Naive B cell (primary cell): ENCODE results near the gene GTF2H1. TPM values are rescaled to one million over a fixed set of nuclear protein-coding genes. Genes with fewer than 3 reads are reported as not detected.
A peak's percentile ranks its signal among the peaks of the same experiment; 100 is the strongest.
"Not testable (repeated sequence)": the region's sequence is repeated elsewhere in the genome, so short reads cannot be mapped to it uniquely, and the experiment has no call there.

Source experiments
- ATAC-seq, 2 donors: fragments of 150-1000 bp; cut with Tn5 transposase; 2 replicates each; pipeline ENCODE4 v1.10.0; 2021; ENCODE audit warnings: low read depth in 2 of 2, mild to moderate bottlenecking in 2 of 2, moderate library complexity in 2 of 2
- DNase-seq: peaks from one replicate; pipeline ENCODE4 v3.0.0; 2022
- H3K27ac Mint-ChIP-seq, 6 donors: one replicate each; pipeline ENCODE4 v1.8.0; 2020 to 2022; ENCODE audit warnings: mild to moderate bottlenecking in 6 of 6, mixed read lengths in 6 of 6, moderate library complexity in 5 of 6, inconsistent platforms in 2 of 6
- H3K27me3 Mint-ChIP-seq, 3 donors: one replicate each; pipeline ENCODE4 v1.8.0; 2021 to 2022; ENCODE audit warnings: mixed read lengths in 3 of 3, mild to moderate bottlenecking in 1 of 3
- H3K36me3 Mint-ChIP-seq, 2 donors: one replicate each; pipeline ENCODE4 v1.8.0; 2020 to 2022; ENCODE audit warnings: mixed read lengths in 2 of 2, inconsistent platforms in 1 of 2, mild to moderate bottlenecking in 1 of 2
- H3K4me1 Mint-ChIP-seq, 3 donors: one replicate each; pipeline ENCODE4 v1.8.0; 2020 to 2022; ENCODE audit warnings: mixed read lengths in 3 of 3, inconsistent platforms in 1 of 3, mild to moderate bottlenecking in 1 of 3, moderate library complexity in 1 of 3
- H3K4me3 Mint-ChIP-seq, 8 donors: one replicate each; pipeline ENCODE4 v1.8.0; 2020 to 2022; ENCODE audit warnings: mild to moderate bottlenecking in 8 of 8, mixed read lengths in 8 of 8, moderate library complexity in 8 of 8, inconsistent platforms in 2 of 8
- H3K9me3 Mint-ChIP-seq, 7 donors: one replicate each; pipeline ENCODE4 v1.8.0; 2020 to 2022; ENCODE audit warnings: mixed read lengths in 7 of 7, mild to moderate bottlenecking in 5 of 7, inconsistent platforms in 2 of 7, moderate library complexity in 1 of 7
- polyA plus RNA-seq, 6 donors: library from polyadenylated mRNA; unstranded; fragments of 300-500 nt; fragmentation: Illumina TruSeq; gene quantifications; one replicate each; pipeline ENCODE4 v1.2.3, GENCODE V29; 2021; ENCODE audit warnings: low read depth in 6 of 6

Gene GTF2H1
- polyA plus RNA-seq, 6 donors from 2014 or later, result 23.5 to 50.4 (median 37.3) TPM

GRCh38 chr11:18394275-18394927 is 72.0 kb downstream of the GTF2H1 start, which contains the start of gene LDHA:
Gene LDHA, plus strand, starts transcription at chr11:18394563. Its CDS starts 2,280 bp downstream, at chr11:18396843.
- peak within 1 kb of the TSS; percentile 94 to 99 (median 98) for H3K27ac Mint-ChIP-seq
- H3K36me3 Mint-ChIP-seq, result peaks cover 0 to 5% of the 10 kb centered on the region in 2 donors
- H3K4me1 Mint-ChIP-seq, result peaks cover 15 to 30% (median 22%) of the 10 kb centered on the region in 3 donors
- ATAC-seq, result peak; percentile 82
- peak within 1 kb of the TSS; percentile 96 to 100 (median 98) for H3K4me3 Mint-ChIP-seq
- peak; percentile 90 for DNase-seq
- H3K27me3 Mint-ChIP-seq, result no peaks in the 10 kb centered on the region
- H3K9me3 Mint-ChIP-seq, result no peaks in the 10 kb centered on the region

- Mint-ChIP-seq H3K9me3 (no peaks in the 10 kb centered on the region), H3K27ac (peak overlapping the region; percentile 94 to 99 (median 98)), H3K27me3 (no peaks in the 10 kb centered on the region), H3K4me1 (peaks cover 15 to 30% (median 22%) of the 10 kb centered on the region in 3 donors), H3K4me3 (peak overlapping the region; percentile 96 to 100 (median 98)), H3K36me3 (peaks cover 0 to 6% of the 10 kb centered on the region in 2 donors)
- ATAC-seq (no peak), DNase-seq (no peak)
Observed at GRCh38 chr11:18394928-18395734, 72.8 kb downstream of the GTF2H1 start.

GRCh38 chr11:18395735-18396504 is 73.6 kb downstream of the GTF2H1 start:
- H3K9me3 Mint-ChIP-seq, result no peaks in the 10 kb centered on the region
- ATAC-seq (peak; percentile 59 to 67), DNase-seq (peak; percentile 96)
- no peaks in the 10 kb centered on the region for H3K27me3 Mint-ChIP-seq
- peaks cover 15 to 30% (median 22%) of the 10 kb centered on the region in 3 donors for H3K4me1 Mint-ChIP-seq
- H3K27ac Mint-ChIP-seq, result peak overlapping the region; percentile 94 to 98 (median 97)
- peak overlapping the region; percentile 96 to 100 (median 98) for H3K4me3 Mint-ChIP-seq
- H3K36me3 Mint-ChIP-seq, result peaks cover 0 to 13% of the 10 kb centered on the region in 2 donors

- Mint-ChIP-seq H3K36me3 (peaks cover 0 to 13% of the 10 kb centered on the region in 2 donors), H3K9me3 (no peaks in the 10 kb centered on the region), H3K4me1 (peaks cover 15 to 30% (median 22%) of the 10 kb centered on the region in 3 donors), H3K27me3 (no peaks in the 10 kb centered on the region), H3K27ac (peak overlapping the region in 2 of 6 donors; percentile 16 to 50), H3K4me3 (peak overlapping the region in 1 of 8 donors; percentile 57)
- no peak for ATAC-seq
- DNase-seq, result no peak
Observed at GRCh38 chr11:18397921-18398320, 75.6 kb downstream of the GTF2H1 start.

GRCh38 chr11:18401077-18401476 is 78.7 kb downstream of the GTF2H1 start:
- not testable (repeated sequence) for H3K4me3 Mint-ChIP-seq, H3K9me3 Mint-ChIP-seq, ATAC-seq, DNase-seq, H3K27ac Mint-ChIP-seq, H3K27me3 Mint-ChIP-seq
- peaks cover 5 to 16% (median 6%) of the 10 kb centered on the region in 3 donors for H3K4me1 Mint-ChIP-seq
- H3K36me3 Mint-ChIP-seq, result peaks cover 10 to 22% of the 10 kb centered on the region in 2 donors

- ATAC-seq (no peak), DNase-seq (no peak)
- peak overlapping the region in 1 of 6 donors; percentile 81 for H3K27ac Mint-ChIP-seq
- H3K4me3 Mint-ChIP-seq, result no peak overlapping the region
- H3K4me1 Mint-ChIP-seq, result peaks cover 0 to under 1% (median 0%) of the 10 kb centered on the region in 3 donors
- peaks cover 10 to 26% of the 10 kb centered on the region in 2 donors for H3K36me3 Mint-ChIP-seq
- H3K27me3 Mint-ChIP-seq, result no peaks in the 10 kb centered on the region
- H3K9me3 Mint-ChIP-seq, result no peaks in the 10 kb centered on the region
Observed at GRCh38 chr11:18404062-18404461, 81.7 kb downstream of the GTF2H1 start.

GRCh38 chr11:18407400-18407799 is 85.0 kb downstream of the GTF2H1 start:
- not testable (repeated sequence) for ATAC-seq, H3K9me3 Mint-ChIP-seq, H3K27me3 Mint-ChIP-seq, H3K4me3 Mint-ChIP-seq, H3K4me1 Mint-ChIP-seq, DNase-seq, H3K27ac Mint-ChIP-seq
- peaks cover 10 to 18% of the 10 kb centered on the region in 2 donors for H3K36me3 Mint-ChIP-seq

GRCh38 chr11:18408558-18409291 is 86.4 kb downstream of the GTF2H1 start:
- peak overlapping the region in 1 of 6 donors; percentile 47 for H3K27ac Mint-ChIP-seq
- H3K36me3 Mint-ChIP-seq, result peaks cover 10 to 13% of the 10 kb centered on the region in 2 donors
- no peaks in the 10 kb centered on the region for H3K27me3 Mint-ChIP-seq
- H3K4me3 Mint-ChIP-seq, result no peak overlapping the region
- DNase-seq (no peak), ATAC-seq (no peak)
- H3K4me1 Mint-ChIP-seq, result peaks cover 0 to 8% (median 3%) of the 10 kb centered on the region in 3 donors
- H3K9me3 Mint-ChIP-seq, result peaks cover 0 to 4% (median 0%) of the 10 kb centered on the region in 7 donors

GRCh38 chr11:18416459-18416858 is 94.1 kb downstream of the GTF2H1 start:
- no peaks in the 10 kb centered on the region for H3K27me3 Mint-ChIP-seq
- H3K9me3 Mint-ChIP-seq, result no peaks in the 10 kb centered on the region
- no peak for ATAC-seq
- DNase-seq, result no peak
- peak overlapping the region in 1 of 6 donors; percentile 57 for H3K27ac Mint-ChIP-seq
- H3K4me3 Mint-ChIP-seq, result no peak overlapping the region
- peaks cover 0 to 10% (median 3%) of the 10 kb centered on the region in 3 donors for H3K4me1 Mint-ChIP-seq
- H3K36me3 Mint-ChIP-seq, result no peaks in the 10 kb centered on the region

Other genes starting within 250 kb of the GTF2H1 start
- gene SAAL1, start 216.5 kb upstream of the GTF2H1 start, polyA plus RNA-seq, result 10 to 100 TPM in 4 of 6 donors, 1 to 10 TPM in 2; 6.1 to 23.1 (median 15.3) TPM
- not detected for gene MRGPRX3, start 190.0 kb upstream of the GTF2H1 start, polyA plus RNA-seq
- gene MRGPRX4, start 149.7 kb upstream of the GTF2H1 start, polyA plus RNA-seq, result not detected
- gene SAA4, start 85.8 kb upstream of the GTF2H1 start, polyA plus RNA-seq, result not detected
- not detected for gene SAA2, start 73.9 kb upstream of the GTF2H1 start, polyA plus RNA-seq
- gene SAA1, start 56.3 kb upstream of the GTF2H1 start, polyA plus RNA-seq, result not detected
- gene HPS5, start 427 bp upstream of the GTF2H1 start, polyA plus RNA-seq, result 10 to 100 TPM; 15.3 to 40.2 (median 29.5) TPM
- 100 to 1,000 TPM; 224 to 298 (median 251) TPM for gene LDHA, start 72.0 kb downstream of the GTF2H1 start, polyA plus RNA-seq
- gene LDHC, start 89.8 kb downstream of the GTF2H1 start, polyA plus RNA-seq, result 1 to 10 TPM in 1 of 6 donors, not detected in 5; 4.2 TPM
- gene LDHAL6A, start 133.3 kb downstream of the GTF2H1 start, polyA plus RNA-seq, result under 1 TPM in 1 of 6 donors, not detected in 5; 0.50 TPM
- 100 to 1,000 TPM in 1 of 6 donors, 10 to 100 TPM in 5; 72.9 to 101 (median 87.0) TPM for gene TSG101, start 204.4 kb downstream of the GTF2H1 start, polyA plus RNA-seq